GM19438 (cell line): ENCODE measurements around the gene SYNDIG1.
A peak's percentile ranks its signal among the peaks of the same experiment; 100 is the strongest.

ENCODE experiments used
- ATAC-seq: cut with Tn5 transposase; IDR thresholded peaks from one replicate; pipeline ENCODE4 v1.9.1; 2021; ENCODE audit warnings: low read depth; ENCODE audit not compliant: unreplicated experiment

The SYNDIG1 gene

GRCh38 chr20:24648919-24649318 is 179.5 kb downstream of the SYNDIG1 start:
- ATAC-seq: peak; percentile 49

DNA sequence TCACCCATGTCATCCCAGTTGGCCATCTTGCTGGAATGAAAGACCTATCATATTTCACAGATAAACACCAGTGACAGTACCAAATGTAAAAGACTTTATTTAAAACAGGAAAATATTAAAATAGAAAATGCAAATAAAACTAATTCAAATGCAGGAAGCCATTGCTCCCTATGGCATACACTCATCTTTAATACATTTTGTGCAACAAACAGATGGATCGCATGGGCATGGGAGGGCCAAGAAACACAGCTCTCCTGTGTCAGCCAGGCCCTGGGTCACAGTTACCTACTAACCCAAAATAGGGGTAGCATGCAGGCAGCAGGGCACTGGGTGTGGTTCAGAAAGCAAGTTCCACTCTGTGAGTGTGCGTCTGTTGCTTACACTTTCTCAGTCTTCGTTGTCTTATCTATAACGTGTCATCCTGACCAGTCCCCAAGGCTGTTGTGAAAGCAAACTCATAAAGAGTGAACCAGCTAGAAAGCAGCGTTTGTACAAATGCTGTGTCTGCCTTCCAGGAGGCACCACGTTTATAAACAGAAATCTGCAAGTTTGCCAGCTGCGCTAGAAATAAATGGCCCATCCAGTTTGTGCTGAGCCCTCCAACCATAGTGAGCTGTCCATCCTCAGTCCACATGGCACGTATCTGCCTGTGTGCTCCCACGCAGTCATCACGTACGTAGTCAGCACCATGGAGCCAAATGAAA is 180.5 kb downstream of the SYNDIG1 start:
- no peak for ATAC-seq

GRCh38 chr20:24651171-24651975 is 181.9 kb downstream of the SYNDIG1 start:
- ATAC-seq: no peak

- ATAC-seq: no peak
Observed at GRCh38 chr20:24651976-24652345, 182.5 kb downstream of the SYNDIG1 start.

DNA sequence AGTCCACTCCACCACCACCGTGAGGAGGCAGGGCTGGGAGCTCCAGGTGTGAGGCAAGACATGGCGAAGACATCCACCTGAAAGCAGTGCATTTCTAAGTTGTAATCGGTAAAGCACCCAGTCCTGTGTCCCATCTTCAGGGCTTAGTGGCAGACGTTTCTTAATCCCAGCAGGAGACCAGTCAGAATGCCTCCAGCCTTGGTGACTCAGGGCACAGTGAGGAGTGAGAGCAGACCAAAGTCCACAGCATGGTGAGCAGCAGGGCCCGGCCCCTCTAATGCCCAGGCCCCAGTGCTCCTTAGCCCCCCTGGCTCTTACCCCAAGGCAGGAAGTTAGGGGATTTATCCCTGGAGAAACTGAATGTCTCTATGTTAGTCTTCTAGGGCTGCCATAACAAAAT is 183.9 kb downstream of the SYNDIG1 start:
- ATAC-seq: no peak

- no peak for ATAC-seq
Observed at GRCh38 chr20:24654425-24654824, 185.0 kb downstream of the SYNDIG1 start.

GRCh38 chr20:24656391-24656790 is 187.0 kb downstream of the SYNDIG1 start:
- no peak for ATAC-seq

- no peak for ATAC-seq
Observed at GRCh38 chr20:24657196-24657595, 187.8 kb downstream of the SYNDIG1 start.

DNA sequence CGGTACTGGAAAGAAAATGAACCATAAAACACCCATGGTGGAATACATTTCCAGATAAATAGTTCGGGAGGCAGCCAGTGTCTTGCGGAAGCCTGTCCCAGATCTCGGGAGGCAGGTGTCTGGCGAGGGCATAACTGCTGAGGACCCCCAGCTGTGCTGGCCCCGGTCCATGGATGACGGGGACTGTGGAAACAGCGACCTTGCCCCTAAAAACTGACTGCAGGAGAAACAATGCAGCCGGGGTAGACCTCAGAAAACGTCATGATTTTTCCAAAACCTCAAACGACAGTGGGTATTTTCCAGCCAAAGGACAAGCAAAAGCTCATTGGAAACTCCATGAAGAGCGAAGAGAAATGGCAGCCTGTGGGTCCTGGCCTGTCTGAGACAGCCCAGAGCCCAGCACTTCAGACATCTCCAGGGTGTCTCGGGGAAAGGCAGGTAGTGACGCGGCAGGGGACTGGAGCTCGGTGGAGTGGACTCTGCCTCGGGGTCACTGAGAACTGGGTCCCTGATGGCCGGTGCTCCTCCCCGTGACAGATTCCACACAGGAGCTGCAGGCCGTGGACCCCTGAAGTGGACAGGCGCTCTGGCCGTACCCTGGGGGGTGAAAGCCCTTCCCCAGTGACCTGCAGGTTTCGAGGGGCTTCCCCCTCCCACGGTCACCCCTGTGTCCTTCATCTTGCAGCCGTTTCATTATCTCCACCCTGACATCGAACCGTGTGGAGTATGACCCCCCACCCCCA is 188.6 kb downstream of the SYNDIG1 start:
- no peak for ATAC-seq

DNA sequence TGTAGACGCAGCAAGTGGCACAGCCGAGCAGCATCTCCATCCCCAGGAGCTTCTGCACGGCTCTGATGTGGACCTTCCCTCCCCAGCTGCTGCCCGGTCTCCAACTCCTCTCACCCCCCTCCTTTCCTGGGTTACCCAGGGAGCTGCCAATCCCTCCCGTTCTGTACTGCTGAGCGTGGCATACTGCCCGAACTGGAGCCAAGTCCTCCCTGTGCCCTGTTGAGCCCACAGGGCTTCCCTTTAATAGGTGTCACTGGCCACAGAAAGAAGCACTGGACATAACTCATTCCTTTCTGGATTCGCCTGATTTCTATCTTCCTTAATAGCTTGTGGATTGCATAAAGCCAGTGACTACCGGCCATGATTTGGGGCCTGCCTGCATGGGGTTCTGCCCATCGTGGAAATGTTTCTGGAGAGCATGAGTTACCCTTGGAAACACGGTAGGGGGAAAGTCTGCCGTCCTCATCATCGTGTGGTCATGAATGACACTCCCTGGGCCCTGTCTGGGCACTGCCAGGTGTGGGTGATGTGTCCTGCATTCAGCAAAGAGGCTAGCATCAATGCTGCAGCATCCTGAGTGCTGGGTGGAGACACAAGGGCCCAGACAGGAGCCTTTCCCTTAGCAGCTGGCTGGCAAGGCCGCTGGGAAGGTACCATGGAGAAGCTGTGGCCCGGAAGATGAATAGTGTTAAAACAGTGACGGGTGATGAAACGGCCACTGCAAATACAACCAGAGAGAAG is 189.7 kb downstream of the SYNDIG1 start:
- ATAC-seq: no peak

DNA sequence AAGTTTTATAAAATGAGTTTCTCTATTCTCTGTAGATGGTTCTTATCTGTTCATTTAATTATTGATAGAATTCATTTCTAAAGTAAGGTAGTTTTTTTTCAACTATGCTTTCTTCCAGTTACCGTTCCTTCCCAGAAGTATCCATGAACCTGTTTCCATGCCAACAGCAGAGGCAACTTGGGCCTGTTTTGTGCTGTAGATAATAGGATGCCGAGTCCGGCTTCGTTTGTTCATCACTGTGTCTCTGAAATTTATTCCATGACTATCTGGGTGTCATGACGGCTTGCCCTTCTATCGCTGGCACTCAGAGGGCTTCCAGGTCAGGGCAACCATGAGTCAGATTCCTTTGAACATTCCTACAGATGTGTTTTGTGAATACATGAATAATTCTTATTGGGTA is 190.4 kb downstream of the SYNDIG1 start:
- no peak for ATAC-seq

GRCh38 chr20:24660651-24661050 is 191.2 kb downstream of the SYNDIG1 start:
- no peak for ATAC-seq

DNA sequence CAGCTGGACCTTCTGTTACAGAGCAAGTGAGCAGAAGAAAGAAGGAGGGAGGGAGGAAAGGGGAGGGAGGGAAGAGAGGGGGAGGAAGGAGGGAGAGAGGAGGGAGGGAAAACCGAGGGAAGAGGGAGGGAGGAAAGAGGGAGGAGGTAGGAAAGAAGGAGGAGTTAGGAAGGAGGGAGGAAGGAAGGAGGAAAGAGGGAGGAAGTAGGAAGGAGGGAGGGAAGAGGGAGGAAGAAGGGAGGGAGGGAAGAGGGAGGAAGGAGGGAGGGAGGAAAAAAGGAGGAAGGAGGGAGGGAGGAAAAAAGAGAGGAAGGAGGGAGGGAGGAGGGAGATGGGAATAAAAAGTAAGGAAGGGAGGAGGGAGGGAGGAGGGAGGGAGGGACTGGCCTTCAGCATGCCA is 191.8 kb downstream of the SYNDIG1 start:
- no peak for ATAC-seq

GRCh38 chr20:24662322-24662721 is 192.9 kb downstream of the SYNDIG1 start:
- no peak for ATAC-seq

- ATAC-seq: no peak
Observed at GRCh38 chr20:24662752-24663365, 193.4 kb downstream of the SYNDIG1 start.

- ATAC-seq: no peak
Observed at GRCh38 chr20:24663496-24663895, 194.1 kb downstream of the SYNDIG1 start.

DNA sequence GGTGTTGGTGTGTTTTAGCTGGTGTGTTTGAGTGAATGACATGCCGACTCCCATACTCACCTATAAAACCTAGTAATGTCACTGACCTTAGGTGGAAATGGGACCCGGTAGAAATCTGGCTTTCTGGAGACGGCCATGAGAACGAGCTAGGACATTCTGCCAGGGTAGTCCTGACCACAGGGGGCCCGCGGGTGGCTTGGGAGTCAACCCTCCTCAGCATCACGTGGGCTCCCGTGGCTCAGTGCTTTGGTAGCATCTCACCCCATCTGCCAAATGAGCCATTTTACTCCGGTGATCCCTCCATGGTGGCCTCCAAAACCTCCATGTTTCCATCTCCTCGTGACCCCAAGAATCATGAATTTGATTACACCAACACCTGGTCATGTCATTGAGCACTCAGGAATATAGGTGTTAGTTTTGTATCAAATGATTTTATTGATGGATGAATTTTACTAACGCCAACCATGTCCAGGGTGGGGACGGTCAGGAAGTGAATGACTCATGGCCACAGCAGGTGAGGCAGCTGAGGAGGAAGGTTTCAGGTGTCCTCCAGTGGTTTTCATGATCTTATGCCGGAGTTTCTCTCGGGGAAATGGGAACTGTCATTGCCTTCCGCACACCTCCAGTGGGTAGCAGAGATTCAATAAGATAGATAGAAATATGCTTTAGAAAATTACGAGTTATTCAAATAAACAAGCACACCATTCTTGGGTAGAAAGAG is 195.0 kb downstream of the SYNDIG1 start:
- no peak for ATAC-seq

DNA sequence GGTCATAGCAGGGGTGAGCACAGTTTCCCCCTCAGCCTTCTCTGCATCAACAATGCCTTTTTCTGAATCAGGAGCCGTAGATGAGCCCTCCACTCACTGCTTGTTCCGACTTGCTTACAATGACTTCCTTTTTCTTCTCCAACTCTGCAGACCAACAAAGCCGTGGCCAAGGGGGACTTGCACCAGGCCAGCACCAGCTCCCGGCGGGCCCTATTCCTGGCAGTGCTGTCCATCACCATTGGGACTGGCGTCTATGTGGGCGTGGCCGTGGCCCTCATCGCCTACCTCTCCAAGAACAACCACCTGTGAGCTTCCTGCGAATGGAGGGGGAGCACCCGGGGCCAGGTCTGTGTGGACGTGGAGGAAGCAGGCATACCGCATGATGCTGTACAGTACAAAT is 195.8 kb downstream of the SYNDIG1 start:
- no peak for ATAC-seq

DNA sequence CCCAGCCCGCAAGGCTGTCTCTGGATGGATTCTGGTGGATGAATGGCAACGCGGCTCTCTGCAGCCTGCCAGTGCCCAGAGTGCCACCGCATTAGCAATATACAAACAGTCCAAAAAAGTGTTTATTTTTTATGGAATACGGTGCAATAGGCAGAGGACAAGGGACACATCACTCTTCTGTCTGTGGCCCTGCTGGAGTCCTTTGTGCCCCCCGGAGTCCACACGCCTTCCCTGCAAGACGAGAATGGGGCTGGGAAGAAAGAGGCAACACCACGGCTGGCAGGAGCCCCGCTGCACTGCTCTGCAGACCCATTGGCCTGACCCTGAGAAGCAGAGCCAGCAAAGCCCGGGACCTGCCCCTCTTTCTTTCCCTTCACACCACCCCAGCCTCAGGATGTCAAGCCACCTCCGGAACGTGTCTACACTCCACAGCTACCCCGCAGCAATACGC is 196.3 kb downstream of the SYNDIG1 start:
- ATAC-seq: no peak
